Neural crest cell (in vitro differentiated cells): ENCODE measurements around the gene MYOF. TPM values are rescaled to one million over a fixed set of nuclear protein-coding genes. Genes with fewer than 3 reads are reported as not detected.
A peak's percentile ranks its signal among the peaks of the same experiment; 100 is the strongest.

Experiments used
- DNase-seq: peaks from one replicate; pipeline ENCODE4 v3.0.0; 2021; ENCODE audit warnings: low read depth, mixed read lengths, low spot score
- H3K27ac Mint-ChIP-seq: one replicate; pipeline ENCODE4 v1.8.0; 2021; ENCODE audit warnings: mild to moderate bottlenecking, mixed read lengths; ENCODE audit not compliant: unreplicated experiment
- H3K27me3 Mint-ChIP-seq: 2 replicates; pipeline ENCODE4 v1.8.0; 2021; ENCODE audit warnings: low read depth, mild to moderate bottlenecking, mixed read lengths
- H3K36me3 Mint-ChIP-seq: 2 replicates; pipeline ENCODE4 v1.8.0; 2021; ENCODE audit warnings: low read depth, mild to moderate bottlenecking, mixed read lengths
- H3K4me1 Mint-ChIP-seq: 2 replicates; pipeline ENCODE4 v1.8.0; 2021; ENCODE audit warnings: mixed read lengths
- H3K4me3 Mint-ChIP-seq: one replicate; pipeline ENCODE4 v1.8.0; 2021; ENCODE audit warnings: mild to moderate bottlenecking, mixed read lengths
- H3K9me3 Mint-ChIP-seq: 2 replicates; pipeline ENCODE4 v1.8.0; 2021; ENCODE audit warnings: mixed read lengths
- total RNA-seq: library from RNA; stranded (reverse); gene quantifications from 2 replicates; pipeline ENCODE4 v1.2.1, GENCODE V29; 2021
- TF ChIP-seq, protein P1 (sequence below): fragments of 200-600 bp; sonication (generic); conservative IDR thresholded peaks from 2 replicates; pipeline ENCODE4 v1.5.0; 2021; ENCODE audit warnings: antibody characterized with exemption, mild to moderate bottlenecking

MYOF gene
- total RNA-seq, 1 donor from 2014 or later: 4.0 TPM

DNA sequence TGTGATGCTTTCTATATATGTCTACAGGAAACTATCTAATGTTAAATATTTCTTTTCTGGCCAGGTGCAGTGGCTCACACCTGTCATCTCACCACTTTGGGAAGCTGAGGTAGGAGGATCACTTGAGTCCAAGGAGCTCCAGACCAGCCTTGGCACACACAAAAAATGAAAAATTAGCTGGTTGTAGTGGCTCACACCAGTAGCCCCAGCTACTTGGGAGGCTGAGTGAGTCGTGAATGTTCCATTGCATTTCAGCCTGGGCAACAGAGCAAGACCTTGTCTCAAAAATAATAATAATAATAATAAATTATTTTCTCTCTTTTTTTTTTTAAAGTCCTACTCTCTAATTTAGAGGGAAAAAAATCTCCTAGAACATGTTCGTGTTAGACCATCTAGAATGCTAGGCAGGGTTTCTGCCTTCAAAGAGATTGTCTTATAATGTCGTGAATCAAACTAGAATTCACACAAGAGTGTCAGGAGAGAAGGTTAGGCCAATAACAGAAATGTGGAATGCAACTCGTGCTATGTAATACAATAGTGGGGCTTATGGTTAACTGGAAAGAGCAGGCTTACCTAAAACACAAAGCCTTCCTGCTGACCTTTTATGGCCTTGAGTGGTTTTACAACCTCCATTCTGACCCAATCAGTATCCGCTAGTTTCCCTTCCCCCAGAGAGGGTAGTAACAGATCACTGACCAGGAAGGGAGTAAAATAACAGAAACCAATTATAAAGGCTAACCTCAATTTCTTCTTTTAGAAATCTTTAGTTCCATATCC lies 46.3 kb downstream of the MYOF start:
- Mint-ChIP-seq H3K36me3 (no peaks in the 10 kb centered on the region), H3K27ac (peak overlapping the region; percentile 95), H3K9me3 (no peaks in the 10 kb centered on the region), H3K27me3 (no peaks in the 10 kb centered on the region), H3K4me3 (peak overlapping the region; percentile 71), H3K4me1 (peaks cover 68% of the 10 kb centered on the region)
- TF ChIP-seq, protein P1, sequence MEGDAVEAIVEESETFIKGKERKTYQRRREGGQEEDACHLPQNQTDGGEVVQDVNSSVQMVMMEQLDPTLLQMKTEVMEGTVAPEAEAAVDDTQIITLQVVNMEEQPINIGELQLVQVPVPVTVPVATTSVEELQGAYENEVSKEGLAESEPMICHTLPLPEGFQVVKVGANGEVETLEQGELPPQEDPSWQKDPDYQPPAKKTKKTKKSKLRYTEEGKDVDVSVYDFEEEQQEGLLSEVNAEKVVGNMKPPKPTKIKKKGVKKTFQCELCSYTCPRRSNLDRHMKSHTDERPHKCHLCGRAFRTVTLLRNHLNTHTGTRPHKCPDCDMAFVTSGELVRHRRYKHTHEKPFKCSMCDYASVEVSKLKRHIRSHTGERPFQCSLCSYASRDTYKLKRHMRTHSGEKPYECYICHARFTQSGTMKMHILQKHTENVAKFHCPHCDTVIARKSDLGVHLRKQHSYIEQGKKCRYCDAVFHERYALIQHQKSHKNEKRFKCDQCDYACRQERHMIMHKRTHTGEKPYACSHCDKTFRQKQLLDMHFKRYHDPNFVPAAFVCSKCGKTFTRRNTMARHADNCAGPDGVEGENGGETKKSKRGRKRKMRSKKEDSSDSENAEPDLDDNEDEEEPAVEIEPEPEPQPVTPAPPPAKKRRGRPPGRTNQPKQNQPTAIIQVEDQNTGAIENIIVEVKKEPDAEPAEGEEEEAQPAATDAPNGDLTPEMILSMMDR: no peak
- DNase-seq: no peak

DNA sequence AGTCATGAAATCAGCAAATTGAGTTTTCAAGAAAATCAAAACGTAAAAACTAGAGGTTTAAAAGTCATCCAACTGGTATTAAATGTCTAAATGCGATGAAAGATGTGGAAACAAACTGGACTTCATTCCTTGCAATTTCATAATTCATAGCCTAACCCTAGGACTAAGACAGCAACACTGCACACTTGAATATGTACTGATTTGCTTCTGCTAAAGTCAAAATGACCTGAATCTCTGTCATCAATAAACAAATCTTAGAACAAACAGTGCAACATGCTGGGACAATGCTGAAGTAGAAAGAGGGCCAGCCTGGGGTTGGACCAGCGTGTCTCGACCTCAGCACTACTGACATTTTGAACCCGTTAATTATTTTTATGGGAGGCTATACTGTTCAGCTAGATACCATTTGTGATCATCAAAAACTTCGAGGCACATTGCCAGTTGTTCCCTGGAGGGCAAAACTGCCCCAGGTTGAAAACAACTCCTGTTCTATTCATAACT lies 47.1 kb downstream of the MYOF start:
- H3K27ac Mint-ChIP-seq: peak overlapping the region; percentile 4

DNA sequence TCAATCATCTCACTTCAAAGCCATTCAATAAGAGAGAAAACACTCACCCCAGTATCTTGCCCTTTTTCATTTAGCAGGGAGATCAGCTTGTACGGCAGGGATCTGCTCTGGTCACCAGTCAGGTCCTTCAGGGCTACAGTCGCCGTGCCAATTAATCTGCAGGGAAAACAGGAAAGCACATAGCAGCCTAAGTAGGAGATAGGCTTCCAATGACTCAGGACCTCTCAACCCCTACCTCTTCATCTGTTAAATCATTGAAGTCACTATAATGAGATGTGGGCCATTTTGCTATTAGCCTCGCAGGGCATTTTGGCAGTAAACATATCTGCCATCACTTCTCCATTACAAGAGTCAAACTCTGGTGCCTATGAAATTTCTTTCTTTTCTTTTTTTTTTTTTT lies 50.8 kb downstream of the MYOF start:
- Mint-ChIP-seq H3K36me3 (no peaks in the 10 kb centered on the region), H3K4me1 (peaks cover 34% of the 10 kb centered on the region), H3K27me3 (no peaks in the 10 kb centered on the region), H3K4me3 (no peak overlapping the region), H3K9me3 (no peaks in the 10 kb centered on the region), H3K27ac (no peak overlapping the region)
- TF ChIP-seq, protein P1: no peak
- no peak for DNase-seq

More for the DNA sequence above, 47.1 kb downstream of the MYOF start:
- H3K4me3 Mint-ChIP-seq: no peak overlapping the region
- TF ChIP-seq, protein P1: no peak
- DNase-seq: no peak
- H3K4me1 Mint-ChIP-seq: peaks cover 64% of the 10 kb centered on the region
- H3K36me3 Mint-ChIP-seq: no peaks in the 10 kb centered on the region
- no peaks in the 10 kb centered on the region for H3K27me3 Mint-ChIP-seq
- H3K9me3 Mint-ChIP-seq: no peaks in the 10 kb centered on the region

DNA sequence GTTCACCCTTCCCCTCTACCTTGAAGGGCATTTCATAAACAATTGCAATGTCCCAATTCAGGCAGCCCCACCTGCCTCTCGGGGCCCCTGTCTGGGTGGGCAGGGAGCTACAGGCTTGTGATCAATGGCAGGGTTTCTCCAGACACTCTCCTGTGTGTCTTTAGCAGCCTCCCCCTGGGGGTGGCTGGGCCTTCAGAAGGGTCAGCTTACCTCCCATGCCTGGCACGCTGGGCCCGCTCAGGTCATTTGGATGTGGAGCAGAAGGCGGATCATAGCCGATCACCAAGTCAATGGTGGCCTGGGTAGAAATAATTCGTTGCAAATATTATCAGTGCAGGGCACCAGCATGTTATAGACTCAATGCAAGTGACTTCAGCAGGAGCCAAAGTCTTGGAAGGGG lies 56.3 kb downstream of the MYOF start:
- no peaks in the 10 kb centered on the region for H3K9me3 Mint-ChIP-seq
- no peak overlapping the region for H3K27ac Mint-ChIP-seq
- H3K36me3 Mint-ChIP-seq: no peaks in the 10 kb centered on the region
- no peak for DNase-seq
- H3K4me3 Mint-ChIP-seq: no peak overlapping the region
- TF ChIP-seq, protein P1: no peak
- no peaks in the 10 kb centered on the region for H3K27me3 Mint-ChIP-seq
- peaks cover 29% of the 10 kb centered on the region for H3K4me1 Mint-ChIP-seq

DNA sequence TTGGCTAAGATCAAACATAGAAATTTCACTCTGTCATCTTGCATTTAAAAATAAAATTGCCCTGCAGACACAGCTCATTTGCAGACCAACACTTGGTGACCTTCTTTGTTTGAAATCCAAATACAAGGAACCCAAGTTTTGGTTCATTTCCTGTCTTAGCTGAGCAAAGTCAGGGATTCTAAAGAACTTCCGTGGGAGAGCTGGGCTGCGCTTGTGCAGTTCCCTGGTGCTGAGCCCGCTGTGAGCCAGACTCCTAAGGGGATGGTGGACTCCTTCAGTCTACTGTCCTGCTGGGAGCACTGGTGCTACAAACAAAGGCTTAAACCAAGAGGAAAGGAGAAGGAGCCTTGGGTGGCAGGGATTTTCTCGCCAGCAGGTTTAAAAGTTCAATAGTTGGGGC lies 60.0 kb downstream of the MYOF start:
- DNase-seq: no peak
- Mint-ChIP-seq H3K27me3 (no peaks in the 10 kb centered on the region), H3K9me3 (no peaks in the 10 kb centered on the region), H3K4me1 (peaks cover 49% of the 10 kb centered on the region), H3K27ac (peak overlapping the region; percentile 85), H3K36me3 (no peaks in the 10 kb centered on the region), H3K4me3 (peak overlapping the region; percentile 47)
- TF ChIP-seq, protein P1: no peak
